ENCODE measurements around the gene ARHGAP6.

The ARHGAP6 gene

DNA sequence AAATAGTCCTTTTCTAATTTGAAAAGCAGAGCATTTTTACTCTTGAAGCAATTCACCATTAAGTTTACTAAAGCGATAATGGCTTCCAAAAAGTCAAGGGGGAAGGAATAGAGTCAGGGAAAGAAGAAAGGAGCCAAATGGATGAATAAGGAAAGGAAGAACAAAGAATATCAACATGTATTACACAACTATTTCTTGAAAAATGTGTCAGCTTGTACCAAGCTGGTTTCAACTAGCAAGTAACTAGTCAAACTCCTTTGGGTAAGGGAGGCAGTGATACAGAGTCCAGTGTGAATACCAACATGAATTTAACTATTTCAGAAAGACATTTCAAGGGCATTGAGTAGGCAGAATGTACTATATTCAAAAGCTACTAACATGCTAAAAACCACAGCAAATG lies 112.1 kb downstream of the ARHGAP6 start:
- Histone ChIP-seq H3K4me3 (ENCODE audit: low read depth, low read length) (no peak overlapping the region), H3K9me3 (ENCODE audit: severe bottlenecking) (no peaks in the 10 kb centered on the region), H3K36me3 (no peaks in the 10 kb centered on the region), H3K27me3 (ENCODE audit: insufficient read depth, low read depth, severe bottlenecking) (peaks cover 36% of the 10 kb centered on the region), H3K27ac (no peak overlapping the region)
- TF ChIP-seq, protein P1, sequence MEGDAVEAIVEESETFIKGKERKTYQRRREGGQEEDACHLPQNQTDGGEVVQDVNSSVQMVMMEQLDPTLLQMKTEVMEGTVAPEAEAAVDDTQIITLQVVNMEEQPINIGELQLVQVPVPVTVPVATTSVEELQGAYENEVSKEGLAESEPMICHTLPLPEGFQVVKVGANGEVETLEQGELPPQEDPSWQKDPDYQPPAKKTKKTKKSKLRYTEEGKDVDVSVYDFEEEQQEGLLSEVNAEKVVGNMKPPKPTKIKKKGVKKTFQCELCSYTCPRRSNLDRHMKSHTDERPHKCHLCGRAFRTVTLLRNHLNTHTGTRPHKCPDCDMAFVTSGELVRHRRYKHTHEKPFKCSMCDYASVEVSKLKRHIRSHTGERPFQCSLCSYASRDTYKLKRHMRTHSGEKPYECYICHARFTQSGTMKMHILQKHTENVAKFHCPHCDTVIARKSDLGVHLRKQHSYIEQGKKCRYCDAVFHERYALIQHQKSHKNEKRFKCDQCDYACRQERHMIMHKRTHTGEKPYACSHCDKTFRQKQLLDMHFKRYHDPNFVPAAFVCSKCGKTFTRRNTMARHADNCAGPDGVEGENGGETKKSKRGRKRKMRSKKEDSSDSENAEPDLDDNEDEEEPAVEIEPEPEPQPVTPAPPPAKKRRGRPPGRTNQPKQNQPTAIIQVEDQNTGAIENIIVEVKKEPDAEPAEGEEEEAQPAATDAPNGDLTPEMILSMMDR (IDR thresholded peaks at IDR 0.05; ENCODE audit: low read depth, low read length) = no peak
- DNase-seq = no peak

GRCh38 chrX:11551151-11551550 lies 114.6 kb downstream of the ARHGAP6 start:
- H3K27me3 ChIP-seq (ENCODE audit: insufficient read depth, low read depth, severe bottlenecking) = peaks cover 27% of the 10 kb centered on the region
- no peaks in the 10 kb centered on the region for H3K36me3 ChIP-seq
- DNase-seq = no peak
- TF ChIP-seq, protein P1 (IDR thresholded peaks at IDR 0.05; ENCODE audit: low read depth, low read length) = no peak
- H3K27ac ChIP-seq = no peak overlapping the region
- no peaks in the 10 kb centered on the region for H3K9me3 ChIP-seq (ENCODE audit: severe bottlenecking)
- H3K4me3 ChIP-seq (ENCODE audit: low read depth, low read length) = no peak overlapping the region

DNA sequence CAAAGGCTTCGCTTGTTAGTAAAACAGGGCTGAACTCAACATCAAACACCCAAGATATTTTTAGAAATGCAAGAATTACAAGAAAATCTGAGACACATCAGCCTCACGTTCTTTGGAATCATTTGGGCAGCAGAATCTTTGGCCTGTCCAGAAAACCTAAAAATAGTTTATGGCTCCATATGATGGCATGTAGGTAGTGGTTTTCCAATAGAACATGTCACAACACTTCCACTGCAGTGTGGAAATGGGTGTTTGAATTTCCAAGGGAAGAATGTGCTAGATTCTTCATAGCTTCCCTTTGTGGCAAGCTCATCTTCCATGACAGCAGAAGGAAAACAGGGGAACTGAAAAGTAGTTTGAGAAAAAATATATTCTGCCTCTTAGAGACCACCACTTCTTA lies 118.8 kb downstream of the ARHGAP6 start:
- no peaks in the 10 kb centered on the region for H3K36me3 ChIP-seq
- peaks cover 14% of the 10 kb centered on the region for H3K27me3 ChIP-seq (ENCODE audit: insufficient read depth, low read depth, severe bottlenecking)
- H3K4me3 ChIP-seq (ENCODE audit: low read depth, low read length) = no peak overlapping the region
- no peak for DNase-seq
- no peak overlapping the region for H3K27ac ChIP-seq
- H3K9me3 ChIP-seq (ENCODE audit: severe bottlenecking) = no peaks in the 10 kb centered on the region
- TF ChIP-seq, protein P1 (IDR thresholded peaks at IDR 0.05; ENCODE audit: low read depth, low read length) = no peak

DNA sequence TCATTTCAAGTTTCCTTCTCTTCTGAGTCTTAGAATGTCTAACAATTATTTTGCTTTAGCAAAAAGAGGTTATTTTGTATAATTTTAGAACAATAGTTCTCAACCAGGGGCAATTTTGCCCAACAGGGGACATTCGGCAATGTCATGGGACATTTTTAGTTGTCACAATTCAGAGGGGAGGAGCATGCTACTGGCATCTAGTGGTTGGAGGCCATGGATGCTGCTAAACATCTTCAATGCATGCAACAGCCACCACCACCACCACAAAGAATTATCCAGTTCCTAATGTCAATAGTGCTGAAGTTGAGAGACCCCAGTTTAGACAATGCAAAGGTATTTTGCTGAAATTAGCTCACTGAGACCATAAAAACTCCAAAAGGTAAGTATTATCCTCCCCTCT lies 122.5 kb downstream of the ARHGAP6 start:
- no peak for DNase-seq
- TF ChIP-seq, protein P1 (IDR thresholded peaks at IDR 0.05; ENCODE audit: low read depth, low read length) = peak; percentile 16; the same call in 1 of the 2 replicates

DNA sequence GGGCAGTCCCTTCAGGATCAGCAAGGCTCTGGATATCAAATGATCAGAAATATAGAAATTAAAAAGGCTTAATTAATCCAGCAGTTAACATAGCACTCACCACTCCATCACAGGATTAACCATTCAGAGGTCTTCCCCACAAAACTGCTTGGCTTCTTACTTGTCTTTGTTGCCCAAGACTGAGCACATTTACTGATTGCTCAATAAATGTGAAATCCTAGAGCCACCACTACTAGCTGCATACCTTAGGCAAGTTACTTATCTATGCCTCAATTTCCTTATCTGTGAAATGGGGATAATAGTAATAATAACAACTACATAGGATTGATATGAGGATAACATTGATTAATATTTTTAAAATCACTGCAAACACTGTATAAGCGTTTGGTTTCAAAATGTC lies 124.2 kb downstream of the ARHGAP6 start:
- H3K27me3 ChIP-seq (ENCODE audit: insufficient read depth, low read depth, severe bottlenecking) = peaks cover 8% of the 10 kb centered on the region
- no peak for DNase-seq
- TF ChIP-seq, protein P1 (IDR thresholded peaks at IDR 0.05; ENCODE audit: low read depth, low read length) = no peak
- H3K36me3 ChIP-seq = no peaks in the 10 kb centered on the region
- no peaks in the 10 kb centered on the region for H3K9me3 ChIP-seq (ENCODE audit: severe bottlenecking)
- H3K4me3 ChIP-seq (ENCODE audit: low read depth, low read length) = no peak overlapping the region
- H3K27ac ChIP-seq = no peak overlapping the region

More for the DNA sequence above, 122.5 kb downstream of the ARHGAP6 start:
- H3K27me3 ChIP-seq (ENCODE audit: insufficient read depth, low read depth, severe bottlenecking) = peaks cover 5% of the 10 kb centered on the region
- no peaks in the 10 kb centered on the region for H3K9me3 ChIP-seq (ENCODE audit: severe bottlenecking)
- H3K36me3 ChIP-seq = no peaks in the 10 kb centered on the region
- H3K27ac ChIP-seq = no peak overlapping the region
- no peak overlapping the region for H3K4me3 ChIP-seq (ENCODE audit: low read depth, low read length)

Measured in WERI-Rb-1 (cell line).